ENCODE data around the gene ENTPD6.
"Not testable (repeated sequence)": the region's sequence is repeated elsewhere in the genome, so short reads cannot be mapped to it uniquely, and the experiment has no call there.

Gene ENTPD6

GRCh38 chr20:25238319-25239037 lies 43.0 kb downstream of the ENTPD6 start:
- H3K27ac ChIP-seq (ENCODE audit: low read depth, low read length): no peak overlapping the region
- H3K9me3 ChIP-seq (ENCODE audit: control insufficient read depth, insufficient read depth, low read length): no peaks in the 10 kb centered on the region
- H3K9ac ChIP-seq (ENCODE audit: low read depth, low read length): no peak overlapping the region
- no peaks in the 10 kb centered on the region for H3K36me3 ChIP-seq (ENCODE audit: control insufficient read depth, insufficient read depth, low read length)
- no peaks in the 10 kb centered on the region for H3K27me3 ChIP-seq (ENCODE audit: control insufficient read depth, insufficient read depth, low read length)
- peaks cover 5% of the 10 kb centered on the region; the same call in 1 of the 2 replicates for H3K4me1 ChIP-seq (ENCODE audit: control insufficient read depth, insufficient read depth, low read length)
- H3K4me3 ChIP-seq (ENCODE audit: low read depth, low read length): no peak overlapping the region

- no peak overlapping the region for H3K27ac ChIP-seq (ENCODE audit: low read depth, low read length)
These were observed 44.2 kb downstream of the ENTPD6 start for GRCh38 chr20:25239387-25240370.

GRCh38 chr20:25240851-25241658 lies 45.5 kb downstream of the ENTPD6 start:
- not testable (repeated sequence) for H3K27ac ChIP-seq (ENCODE audit: low read depth, low read length); H3K36me3 ChIP-seq (ENCODE audit: control insufficient read depth, insufficient read depth, low read length); H3K4me1 ChIP-seq (ENCODE audit: control insufficient read depth, insufficient read depth, low read length); H3K9me3 ChIP-seq (ENCODE audit: control insufficient read depth, insufficient read depth, low read length); H3K9ac ChIP-seq (ENCODE audit: low read depth, low read length); H3K4me3 ChIP-seq (ENCODE audit: low read depth, low read length); H3K27me3 ChIP-seq (ENCODE audit: control insufficient read depth, insufficient read depth, low read length)

More at GRCh38 chr20:25239387-25240370, 44.2 kb downstream of the ENTPD6 start:
- no peaks in the 10 kb centered on the region for H3K9me3 ChIP-seq (ENCODE audit: control insufficient read depth, insufficient read depth, low read length)
- no peak overlapping the region for H3K4me3 ChIP-seq (ENCODE audit: low read depth, low read length)
- H3K36me3 ChIP-seq (ENCODE audit: control insufficient read depth, insufficient read depth, low read length): no peaks in the 10 kb centered on the region
- H3K9ac ChIP-seq (ENCODE audit: low read depth, low read length): no peak overlapping the region
- no peaks in the 10 kb centered on the region for H3K27me3 ChIP-seq (ENCODE audit: control insufficient read depth, insufficient read depth, low read length)
- H3K4me1 ChIP-seq (ENCODE audit: control insufficient read depth, insufficient read depth, low read length): peaks cover 5% of the 10 kb centered on the region; the same call in 1 of the 2 replicates

- not testable (repeated sequence) for H3K36me3 ChIP-seq (ENCODE audit: control insufficient read depth, insufficient read depth, low read length); H3K4me3 ChIP-seq (ENCODE audit: low read depth, low read length); H3K27me3 ChIP-seq (ENCODE audit: control insufficient read depth, insufficient read depth, low read length); H3K9ac ChIP-seq (ENCODE audit: low read depth, low read length); H3K27ac ChIP-seq (ENCODE audit: low read depth, low read length); H3K4me1 ChIP-seq (ENCODE audit: control insufficient read depth, insufficient read depth, low read length); H3K9me3 ChIP-seq (ENCODE audit: control insufficient read depth, insufficient read depth, low read length)
These were observed 46.1 kb downstream of the ENTPD6 start for GRCh38 chr20:25241659-25241955.

GRCh38 chr20:25242231-25242630 lies 46.7 kb downstream of the ENTPD6 start:
- Histone ChIP-seq H3K27me3 (ENCODE audit: control insufficient read depth, insufficient read depth, low read length) (peaks cover 10% of the 10 kb centered on the region), H3K36me3 (ENCODE audit: control insufficient read depth, insufficient read depth, low read length) (no peaks in the 10 kb centered on the region), H3K4me1 (ENCODE audit: control insufficient read depth, insufficient read depth, low read length) (peaks cover 8% of the 10 kb centered on the region), H3K4me3 (ENCODE audit: low read depth, low read length) (no peak overlapping the region), H3K9me3 (ENCODE audit: control insufficient read depth, insufficient read depth, low read length) (no peaks in the 10 kb centered on the region), H3K9ac (ENCODE audit: low read depth, low read length) (no peak overlapping the region), H3K27ac (ENCODE audit: low read depth, low read length) (no peak overlapping the region)

- Histone ChIP-seq H3K36me3 (ENCODE audit: control insufficient read depth, insufficient read depth, low read length) (no peaks in the 10 kb centered on the region), H3K4me3 (ENCODE audit: low read depth, low read length) (no peak overlapping the region), H3K27me3 (ENCODE audit: control insufficient read depth, insufficient read depth, low read length) (peaks cover 10% of the 10 kb centered on the region), H3K9me3 (ENCODE audit: control insufficient read depth, insufficient read depth, low read length) (no peaks in the 10 kb centered on the region), H3K4me1 (ENCODE audit: control insufficient read depth, insufficient read depth, low read length) (peaks cover 8% of the 10 kb centered on the region), H3K9ac (ENCODE audit: low read depth, low read length) (no peak overlapping the region), H3K27ac (ENCODE audit: low read depth, low read length) (no peak overlapping the region)
These were observed 48.0 kb downstream of the ENTPD6 start for GRCh38 chr20:25243416-25243979.

- Histone ChIP-seq H3K36me3 (ENCODE audit: control insufficient read depth, insufficient read depth, low read length) (no peaks in the 10 kb centered on the region), H3K4me1 (ENCODE audit: control insufficient read depth, insufficient read depth, low read length) (peaks cover 17% of the 10 kb centered on the region), H3K27me3 (ENCODE audit: control insufficient read depth, insufficient read depth, low read length) (peaks cover 10% of the 10 kb centered on the region), H3K9ac (ENCODE audit: low read depth, low read length) (no peak overlapping the region), H3K27ac (ENCODE audit: low read depth, low read length) (no peak overlapping the region), H3K4me3 (ENCODE audit: low read depth, low read length) (no peak overlapping the region), H3K9me3 (ENCODE audit: control insufficient read depth, insufficient read depth, low read length) (no peaks in the 10 kb centered on the region)
These were observed 49.5 kb downstream of the ENTPD6 start for GRCh38 chr20:25244976-25245375.

- no peaks in the 10 kb centered on the region for H3K36me3 ChIP-seq (ENCODE audit: control insufficient read depth, insufficient read depth, low read length)
- H3K27me3 ChIP-seq (ENCODE audit: control insufficient read depth, insufficient read depth, low read length): peaks cover 10% of the 10 kb centered on the region
- H3K9me3 ChIP-seq (ENCODE audit: control insufficient read depth, insufficient read depth, low read length): no peaks in the 10 kb centered on the region
- no peak overlapping the region for H3K4me3 ChIP-seq (ENCODE audit: low read depth, low read length)
- H3K9ac ChIP-seq (ENCODE audit: low read depth, low read length): no peak overlapping the region
- peaks cover 17% of the 10 kb centered on the region for H3K4me1 ChIP-seq (ENCODE audit: control insufficient read depth, insufficient read depth, low read length)
- H3K27ac ChIP-seq (ENCODE audit: low read depth, low read length): no peak overlapping the region
These were observed 49.9 kb downstream of the ENTPD6 start for GRCh38 chr20:25245461-25245860.

- Histone ChIP-seq H3K9ac (ENCODE audit: low read depth, low read length) (no peak overlapping the region), H3K36me3 (ENCODE audit: control insufficient read depth, insufficient read depth, low read length) (no peaks in the 10 kb centered on the region), H3K4me1 (ENCODE audit: control insufficient read depth, insufficient read depth, low read length) (peaks cover 17% of the 10 kb centered on the region), H3K27ac (ENCODE audit: low read depth, low read length) (no peak overlapping the region), H3K4me3 (ENCODE audit: low read depth, low read length) (no peak overlapping the region), H3K27me3 (ENCODE audit: control insufficient read depth, insufficient read depth, low read length) (peaks cover 10% of the 10 kb centered on the region), H3K9me3 (ENCODE audit: control insufficient read depth, insufficient read depth, low read length) (no peaks in the 10 kb centered on the region)
These were observed 50.9 kb downstream of the ENTPD6 start for GRCh38 chr20:25246182-25246999.

- Histone ChIP-seq H3K9ac (ENCODE audit: low read depth, low read length) (no peak overlapping the region), H3K27me3 (ENCODE audit: control insufficient read depth, insufficient read depth, low read length) (peaks cover 10% of the 10 kb centered on the region), H3K9me3 (ENCODE audit: control insufficient read depth, insufficient read depth, low read length) (no peaks in the 10 kb centered on the region), H3K4me1 (ENCODE audit: control insufficient read depth, insufficient read depth, low read length) (peaks cover 16% of the 10 kb centered on the region), H3K4me3 (ENCODE audit: low read depth, low read length) (peak overlapping the region; percentile 88), H3K36me3 (ENCODE audit: control insufficient read depth, insufficient read depth, low read length) (no peaks in the 10 kb centered on the region), H3K27ac (ENCODE audit: low read depth, low read length) (no peak overlapping the region)
These were observed 51.5 kb downstream of the ENTPD6 start for GRCh38 chr20:25247000-25247517.
